NCI-H345 (cell line): ENCODE data around the gene TMEM89.

Experiments
- DNase-seq: peaks from one replicate; lab custom pipeline; 2025; lab: John Stamatoyannopoulos, UW

The TMEM89 gene

GRCh38 chr3:48612309-48612708, 9.3 kb downstream of the TMEM89 start:
- DNase-seq: no peak

GRCh38 chr3:48609088-48610005, 12.2 kb downstream of the TMEM89 start, which contains the start of gene UQCRC1:
UQCRC1 (minus strand) TSS chr3:48609646; CDS start chr3:48609620, 26 bp downstream.
- DNase-seq: peak; percentile 87

GRCh38 chr3:48607519-48607918, 14.1 kb downstream of the TMEM89 start:
- no peak for DNase-seq

- DNase-seq: no peak
Observed at GRCh38 chr3:48601622-48601994, 20.0 kb downstream of the TMEM89 start.

- no peak for DNase-seq
Observed at GRCh38 chr3:48600711-48601621, 20.6 kb downstream of the TMEM89 start.

- no peak for DNase-seq
Observed at GRCh38 chr3:48599509-48600285, 21.9 kb downstream of the TMEM89 start.

GRCh38 chr3:48599077-48599501, 22.5 kb downstream of the TMEM89 start:
- DNase-seq: no peak

GRCh38 chr3:48598323-48599076, 23.1 kb downstream of the TMEM89 start:
- DNase-seq: no peak

- DNase-seq: no peak
Observed at GRCh38 chr3:48597408-48597800, 24.2 kb downstream of the TMEM89 start.

GRCh38 chr3:48596676-48597407, 24.7 kb downstream of the TMEM89 start:
- no peak for DNase-seq

GRCh38 chr3:48596157-48596556, 25.4 kb downstream of the TMEM89 start:
- no peak for DNase-seq

GRCh38 chr3:48595526-48596121, 25.9 kb downstream of the TMEM89 start:
- DNase-seq: no peak

- DNase-seq: no peak
Observed at GRCh38 chr3:48595075-48595525, 26.5 kb downstream of the TMEM89 start, which contains the start of gene COL7A1. COL7A1 (minus strand) TSS chr3:48595329; CDS start chr3:48595159, 170 bp downstream.

- DNase-seq: no peak
Observed at GRCh38 chr3:48594417-48595049, 27.0 kb downstream of the TMEM89 start.

GRCh38 chr3:48593337-48593736, 28.2 kb downstream of the TMEM89 start:
- DNase-seq: no peak

- no peak for DNase-seq
Observed at GRCh38 chr3:48592519-48593087, 29.0 kb downstream of the TMEM89 start.

- no peak for DNase-seq
Observed at GRCh38 chr3:48591886-48592518, 29.6 kb downstream of the TMEM89 start.

GRCh38 chr3:48591436-48591835, 30.1 kb downstream of the TMEM89 start:
- DNase-seq: no peak
